HCT116 (cell line): ENCODE data around the gene C12orf43. TPM values are rescaled to one million over a fixed set of nuclear protein-coding genes. Genes with fewer than 3 reads are reported as not detected.

ENCODE experiments used
- ATAC-seq: fragments of 200-7000 bp; cut with Tn5 transposase; 2 replicates; pipeline ENCODE4 v1.9.1; 2020; ENCODE audit warnings: mild to moderate bottlenecking, moderate library complexity
- BruUV-seq: library from RNA; stranded (reverse); fragments of 400-500 nt; replicated peaks from 2 replicates; lab custom pipeline; 2021; lab: Mats Ljungman, UMichigan
- CTCF ChIA-PET: fragments of 300-600 bp; sonication (Branson Sonifier 250); formaldehyde crosslinking; loops from one replicate; lab custom pipeline; 2021; ENCODE audit warnings: antibody characterized with exemption; lab: Charles Lee
- POLR2A ChIA-PET: fragments of 300-600, 350-600 bp; sonication (Branson Sonifier 250); formaldehyde crosslinking; loops from one replicate; lab custom pipeline; 2021; ENCODE audit warnings: antibody characterized with exemption; lab: Charles Lee
- RAD21 ChIA-PET, 2 experiments: fragments of 300-600 bp; sonication (Branson Sonifier 250); formaldehyde crosslinking; loops; one replicate each; lab custom pipeline; 2023; ENCODE audit warnings: low total read pairs in 2 of 2; ENCODE audit not compliant: uncharacterized antibody in 2 of 2, unreplicated experiment in 2 of 2, low non-redundant PET in 1 of 2; lab: Charles Lee
- DNase-seq: peaks from one replicate; pipeline ENCODE4 v3.0.0-alpha.2; 2010; ENCODE audit warnings: low read depth, low spot score
- H2AFZ ChIP-seq: fragments of 200-600 bp; shearing (Covaris generic), sonication (generic); 2 replicates; pipeline ENCODE4 v1.6.1; 2017; ENCODE audit warnings: low read depth, mixed run types, mixed read lengths, antibody characterized with exemption, low read length; ENCODE audit not compliant: poor library complexity, severe bottlenecking
- H3K27ac ChIP-seq: 2 replicates; pipeline ENCODE4 v1.5.1; 2012; ENCODE audit warnings: low read depth, low read length
- H3K27me3 ChIP-seq: fragments of 200-600 bp; sonication (generic); 2 replicates; pipeline ENCODE4 v1.6.1; 2016; ENCODE audit warnings: mixed run types, low read length, mixed read lengths; ENCODE audit not compliant: insufficient read depth
- H3K36me3 ChIP-seq, 2 experiments: fragments of 200-500 bp in 1 of 2; fragments of 200-600 bp in 1 of 2; sonication (Bioruptor generic) in 1 of 2; sonication (generic) in 1 of 2; 2 replicates each; pipeline versions ENCODE4 v1.5.1 to v1.6.1; 2014 to 2016; ENCODE audit warnings: low read length in 2 of 2, inconsistent platforms in 1 of 2, mixed read lengths in 1 of 2, mixed run types in 1 of 2; ENCODE audit not compliant: insufficient read depth in 2 of 2, control insufficient read depth in 1 of 2
- H3K4me1 ChIP-seq, 2 experiments: fragments of 200-600 bp in 1 of 2; sonication (generic) in 1 of 2; 2 replicates each; pipeline versions ENCODE4 v1.5.1 to v1.6.1; 2012 to 2017; ENCODE audit warnings: low read length in 2 of 2, inconsistent platforms in 1 of 2, mild to moderate bottlenecking in 1 of 2, mixed read lengths in 1 of 2, mixed run types in 1 of 2, moderate library complexity in 1 of 2; ENCODE audit not compliant: insufficient read depth in 2 of 2, control insufficient read depth in 1 of 2
- H3K4me2 ChIP-seq: fragments of 200-600 bp; sonication (generic); 2 replicates; pipeline ENCODE4 v1.6.1; 2017; ENCODE audit warnings: mixed run types, low read length, mixed read lengths
- H3K4me3 ChIP-seq, 2 experiments: fragments of 200-600 bp in 1 of 2; sonication (generic) in 1 of 2; replicated peaks in 1 of 2; 2 replicates each; pipeline ENCODE4 v1.5.1; 2011 to 2016; ENCODE audit warnings: low read length in 2 of 2, control low read depth in 1 of 2, low read depth in 1 of 2, mild to moderate bottlenecking in 1 of 2, mixed read lengths in 1 of 2, mixed run types in 1 of 2
- H3K79me2 ChIP-seq: fragments of 200-600 bp; sonication (generic); 2 replicates; pipeline ENCODE4 v1.6.1; 2017; ENCODE audit warnings: mild to moderate bottlenecking, mixed run types, low read length, moderate library complexity, mixed read lengths; ENCODE audit not compliant: insufficient read depth
- H3K9ac ChIP-seq: fragments of 200-600 bp; sonication (generic); 2 replicates; pipeline ENCODE4 v1.6.1; 2016; ENCODE audit warnings: low read length, mixed read lengths
- H3K9me2 ChIP-seq: fragments of 200-600 bp; sonication (generic), shearing (Covaris generic); 2 replicates; pipeline ENCODE4 v1.6.1; 2017; ENCODE audit warnings: mixed run types, mild to moderate bottlenecking, moderate library complexity; ENCODE audit not compliant: insufficient read depth
- H3K9me3 ChIP-seq, 2 experiments: fragments of 200-500 bp in 1 of 2; fragments of 200-600 bp in 1 of 2; sonication (Bioruptor generic) in 1 of 2; sonication (generic) in 1 of 2; 2 replicates each; pipeline ENCODE4 v1.6.1; 2014 to 2017; ENCODE audit warnings: low read length in 2 of 2, mixed read lengths in 2 of 2, inconsistent platforms in 1 of 2, low read depth in 1 of 2, mild to moderate bottlenecking in 1 of 2, mixed run types in 1 of 2, moderate library complexity in 1 of 2; ENCODE audit not compliant: control insufficient read depth in 1 of 2, insufficient read depth in 1 of 2
- H4K20me1 ChIP-seq: fragments of 200-600 bp; sonication (generic), shearing (Covaris generic); 2 replicates; pipeline ENCODE4 v1.6.1; 2017; ENCODE audit warnings: mixed run types, mild to moderate bottlenecking, moderate library complexity; ENCODE audit not compliant: insufficient read depth
- EGR1 ChIP-seq: IDR thresholded peaks from 2 replicates; pipeline ENCODE4 v1.6.1; 2012; ENCODE audit warnings: low read depth
- ELF1 ChIP-seq: IDR thresholded peaks from 2 replicates; pipeline ENCODE4 v1.6.1; 2012; ENCODE audit warnings: low read depth, borderline replicate concordance
- FOSL1 ChIP-seq: IDR thresholded peaks from 2 replicates; pipeline ENCODE4 v1.6.1; 2012; ENCODE audit warnings: low read depth
- JUND ChIP-seq: IDR thresholded peaks from 2 replicates; pipeline ENCODE4 v1.6.1; 2012
- MAX ChIP-seq: IDR thresholded peaks from 2 replicates; pipeline ENCODE4 v1.6.1; 2012
- POLR2A ChIP-seq: IDR thresholded peaks from 2 replicates; pipeline ENCODE4 v1.7.0; 2011; ENCODE audit warnings: borderline replicate concordance; ENCODE audit not compliant: insufficient read depth, insufficient read length; ENCODE audit errors: extremely low read depth
- REST ChIP-seq: IDR thresholded peaks from 2 replicates; pipeline ENCODE4 v1.6.1; 2012; ENCODE audit warnings: low read depth
- SRF ChIP-seq: IDR thresholded peaks from 2 replicates; pipeline ENCODE4 v1.6.1; 2012; ENCODE audit warnings: low read depth
- YY1 ChIP-seq: IDR thresholded peaks from 2 replicates; pipeline ENCODE4 v1.6.1; 2011; ENCODE audit warnings: low read length, low read depth, moderate library complexity, mild to moderate bottlenecking; ENCODE audit not compliant: insufficient replicate concordance; ENCODE audit errors: extremely low read depth
- ZBTB33 ChIP-seq: IDR thresholded peaks from 2 replicates; pipeline ENCODE4 v1.6.1; 2011; ENCODE audit warnings: mild to moderate bottlenecking, low read length, moderate library complexity; ENCODE audit not compliant: insufficient replicate concordance; ENCODE audit errors: extremely low read depth
- intact Hi-C: fragments of 100-400 bp; cut with micrococcal nuclease; formaldehyde crosslinking; loops from 2 replicates; pipeline ENCODE4 v1.10.0; 2022
- total RNA-seq: library from RNA; stranded (reverse); gene quantifications from one replicate; pipeline ENCODE4 v1.2.1, GENCODE V29; 2021; ENCODE audit not compliant: unreplicated experiment

The C12orf43 gene
- total RNA-seq, 1 experiment from 2014 or later, result 16.2 TPM

- ATAC-seq, result no peak
- no peak overlapping the region for H3K4me2 ChIP-seq
- ChIA-PET RAD21 (no interaction called here), CTCF (interaction anchor here (3.2 kb wide), 1 partner anchor 7 kb away, joined by 14 read pairs; no protein-coding TSS in a partner anchor), POLR2A (no interaction called here)
- no peaks in the 10 kb centered on the region for H3K27me3 ChIP-seq
- no peak overlapping the region for H3K4me3 ChIP-seq
- H3K9ac ChIP-seq, result no peak overlapping the region
- H3K4me1 ChIP-seq, result peaks cover 8 to 43% of the 10 kb centered on the region in 2 experiments
- no peak overlapping the region for H2AFZ ChIP-seq
- no peaks in the 10 kb centered on the region for H3K9me2 ChIP-seq
- DNase-seq, result no peak
- no peaks in the 10 kb centered on the region for H3K36me3 ChIP-seq
- no TSS peak for BruUV-seq
- intact Hi-C loops, result no loop called here
- TF ChIP-seq ELF1 (no peak), YY1 (no peak), SRF (no peak), JUND (no peak), POLR2A (no peak), MAX (no peak), REST (no peak), EGR1 (no peak), FOSL1 (no peak), ZBTB33 (no peak)
- H3K27ac ChIP-seq, result no peak overlapping the region
- no peaks in the 10 kb centered on the region for H3K79me2 ChIP-seq
- H3K9me3 ChIP-seq, result no peaks in the 10 kb centered on the region
- H4K20me1 ChIP-seq, result no peaks in the 10 kb centered on the region
Observed at GRCh38 chr12:120964298-120964697, 52.0 kb downstream of the C12orf43 start.
